HG02938 (cell line): Measurements from ENCODE around the gene VPS26B.
"Not testable (repeated sequence)": the region's sequence is repeated elsewhere in the genome, so short reads cannot be mapped to it uniquely, and the experiment has no call there.

Source experiments
- ATAC-seq: cut with Tn5 transposase; IDR thresholded peaks from one replicate; pipeline ENCODE4 v1.9.1; 2021; ENCODE audit warnings: mild to moderate bottlenecking, moderate library complexity; ENCODE audit not compliant: unreplicated experiment

VPS26B gene

DNA sequence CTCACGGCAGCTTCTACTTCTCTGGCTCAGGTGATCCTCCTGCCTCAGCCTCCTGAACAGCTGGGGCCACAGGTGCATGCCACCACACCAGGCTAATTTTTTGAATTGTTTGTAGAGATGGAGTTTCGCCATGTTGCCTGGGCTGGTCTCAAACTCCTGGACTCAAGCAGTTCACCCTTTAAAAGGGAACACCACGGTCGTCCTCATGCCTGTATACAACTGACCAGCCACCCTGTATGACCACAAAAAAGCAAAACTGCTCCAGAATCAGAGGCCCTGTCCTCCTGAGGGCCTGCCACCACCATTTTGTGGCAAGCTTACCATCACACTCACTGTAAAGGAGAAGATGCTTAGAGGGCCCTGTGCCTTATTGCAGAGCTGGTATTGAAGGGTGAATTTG is 53.9 kb downstream of the VPS26B start:
- no peak for ATAC-seq

DNA sequence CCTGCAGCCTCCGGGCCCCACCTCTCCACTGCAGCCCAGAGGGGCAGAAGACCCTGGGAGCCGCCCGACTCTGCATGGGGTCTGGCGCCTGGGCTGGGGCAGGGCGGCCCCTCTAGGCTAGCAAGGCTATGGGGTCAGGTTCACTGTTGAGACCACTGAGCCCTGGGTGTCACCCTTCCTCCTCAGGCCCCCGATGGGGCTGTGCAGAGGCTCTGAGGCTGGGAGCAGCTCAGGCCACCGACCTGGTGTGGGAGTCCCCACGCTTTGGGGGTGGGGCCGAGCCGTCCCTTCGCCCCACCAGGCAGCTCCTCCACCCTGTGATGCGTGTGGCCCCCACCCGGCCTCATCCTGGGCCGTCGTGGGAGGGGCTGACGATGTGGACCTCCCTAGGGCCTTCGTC is 57.2 kb downstream of the VPS26B start:
- not testable (repeated sequence) for ATAC-seq

DNA sequence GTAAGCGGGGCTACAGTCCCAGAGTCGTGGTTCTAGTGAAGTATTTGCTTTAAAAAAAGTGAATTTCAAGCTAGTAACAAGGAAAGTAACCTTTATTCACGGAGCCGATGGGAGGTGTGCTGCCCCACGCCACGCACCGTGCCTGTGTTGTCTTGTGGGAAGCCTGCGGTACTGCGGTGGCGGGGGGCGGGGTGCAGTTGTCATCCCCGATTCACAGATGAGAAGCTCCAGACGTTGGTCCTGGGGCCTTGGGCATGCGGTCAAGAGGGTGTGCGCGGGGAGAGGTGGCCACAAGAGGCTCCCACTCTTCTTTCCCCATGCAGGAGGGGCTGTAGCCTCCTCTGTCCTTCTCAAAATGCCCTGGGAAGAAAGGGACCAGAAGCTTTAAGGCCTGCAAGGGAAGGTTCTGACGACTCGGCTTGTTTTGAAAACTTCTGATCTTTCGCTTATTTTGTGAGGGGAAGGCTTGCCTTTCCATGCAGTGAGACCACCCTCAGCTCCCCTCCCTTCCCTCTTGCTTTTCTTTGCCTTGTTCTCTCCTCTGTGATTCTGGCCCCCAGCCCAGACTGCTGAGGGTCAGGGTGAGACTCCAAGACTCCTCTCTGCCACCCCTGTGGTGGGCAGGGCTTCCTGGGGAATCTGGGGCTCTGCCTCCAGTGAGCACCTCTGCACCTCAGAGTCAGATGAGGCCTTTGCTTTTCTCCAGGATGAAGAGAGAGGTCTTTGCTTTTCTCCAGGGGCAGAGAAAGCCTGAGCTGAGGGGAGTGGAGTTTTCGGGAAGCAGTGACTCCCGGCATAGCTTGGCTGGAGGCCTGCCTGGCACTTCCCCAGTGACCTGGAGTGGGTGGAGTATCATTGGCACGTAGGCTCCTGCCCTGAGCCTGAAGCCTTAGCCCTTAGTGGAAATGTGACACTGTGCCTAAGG is 57.9 kb downstream of the VPS26B start:
- no peak for ATAC-seq

DNA sequence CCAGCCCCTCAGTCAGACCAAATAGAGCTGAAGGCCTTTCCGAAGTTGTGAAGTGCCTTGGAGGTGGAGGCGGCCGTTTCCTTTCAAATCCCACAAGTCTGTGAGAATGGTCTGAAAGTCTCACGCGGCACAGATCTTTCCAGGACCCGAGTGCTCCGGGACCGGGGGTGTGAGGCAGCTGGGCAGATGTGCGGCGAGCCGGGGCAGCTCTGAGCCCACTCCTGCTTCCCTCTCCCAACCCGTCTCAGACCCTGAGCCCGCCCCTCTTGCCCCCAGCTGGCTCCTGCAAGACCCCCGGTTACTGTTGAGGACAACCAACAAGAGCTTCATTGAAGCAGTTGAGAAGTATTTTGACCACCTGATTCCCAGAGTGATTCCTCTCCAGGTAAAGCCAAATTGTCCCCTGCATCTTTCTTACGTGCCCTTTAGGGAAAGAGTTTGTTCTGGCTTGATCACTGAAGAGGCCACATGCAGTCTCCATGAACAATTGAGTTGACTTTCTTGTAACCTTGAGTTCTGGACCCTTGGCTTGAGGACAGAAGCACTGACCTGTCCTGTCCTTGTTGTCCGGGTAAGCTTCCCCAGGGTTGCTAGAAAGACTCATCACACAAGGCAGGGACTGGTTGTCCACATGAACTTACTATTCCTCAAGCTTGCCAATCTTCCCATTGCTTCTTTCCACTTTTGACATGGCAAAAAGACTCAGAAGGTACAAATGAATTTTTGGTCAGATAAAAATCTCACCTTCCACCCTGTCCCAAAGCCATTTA is 59.2 kb downstream of the VPS26B start:
- no peak for ATAC-seq

DNA sequence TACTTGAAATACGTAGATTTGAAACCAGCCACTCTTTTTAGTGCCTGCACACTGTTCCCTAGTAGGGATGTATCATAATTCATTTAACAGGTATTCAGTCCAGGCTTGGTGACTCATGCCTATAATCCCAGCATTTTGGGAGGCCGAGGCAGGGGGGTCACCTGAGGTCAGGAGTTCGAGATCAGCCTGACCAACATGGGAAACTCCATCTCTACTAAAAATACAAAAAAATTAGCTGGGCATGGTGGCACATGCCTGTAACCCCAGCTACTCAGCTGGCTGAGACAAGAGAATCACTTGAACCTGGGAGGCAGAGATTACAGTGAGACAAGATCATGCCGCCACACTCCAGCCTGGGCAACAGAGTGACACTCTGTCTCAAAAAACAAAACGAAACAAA is 59.9 kb downstream of the VPS26B start:
- not testable (repeated sequence) for ATAC-seq

DNA sequence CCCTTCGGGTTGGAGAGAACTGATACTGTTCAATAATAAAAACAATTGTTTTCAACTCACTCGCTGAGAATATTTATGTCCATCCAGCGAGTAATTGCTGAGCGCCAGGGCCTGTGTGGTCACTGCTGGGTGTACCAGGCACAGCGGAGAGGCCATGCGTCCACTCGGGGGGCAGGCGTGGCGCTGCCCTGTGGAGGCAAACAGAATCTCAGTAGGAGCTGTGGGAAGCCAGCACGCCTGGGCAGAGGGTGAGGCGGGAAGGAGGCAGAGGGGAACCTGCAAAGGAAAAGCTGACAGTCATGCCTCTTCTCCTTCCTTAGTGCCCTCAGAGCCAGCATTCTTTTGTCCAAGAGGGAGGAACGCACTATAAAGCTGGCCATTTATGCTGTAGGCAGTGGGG is 63.1 kb downstream of the VPS26B start:
- no peak for ATAC-seq

DNA sequence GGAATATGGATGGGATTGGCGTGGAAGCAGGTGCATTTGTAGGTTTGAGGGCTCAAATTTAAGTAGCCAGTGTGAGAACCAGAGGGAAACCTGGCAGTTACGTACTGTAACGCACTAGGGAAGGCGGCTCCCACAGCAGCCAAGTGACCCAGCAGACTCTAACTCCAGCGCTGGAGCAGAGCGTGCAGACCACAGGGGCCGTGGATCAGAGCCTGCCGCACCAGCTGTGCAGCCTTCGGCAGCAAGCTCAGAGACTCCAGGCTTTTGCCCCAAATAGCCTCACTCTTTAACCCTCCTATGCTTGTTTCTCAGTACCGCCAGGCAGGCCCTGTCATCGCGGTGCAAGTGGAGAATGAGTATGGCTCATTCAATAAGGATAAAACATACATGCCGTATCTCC is 64.0 kb downstream of the VPS26B start:
- no peak for ATAC-seq

DNA sequence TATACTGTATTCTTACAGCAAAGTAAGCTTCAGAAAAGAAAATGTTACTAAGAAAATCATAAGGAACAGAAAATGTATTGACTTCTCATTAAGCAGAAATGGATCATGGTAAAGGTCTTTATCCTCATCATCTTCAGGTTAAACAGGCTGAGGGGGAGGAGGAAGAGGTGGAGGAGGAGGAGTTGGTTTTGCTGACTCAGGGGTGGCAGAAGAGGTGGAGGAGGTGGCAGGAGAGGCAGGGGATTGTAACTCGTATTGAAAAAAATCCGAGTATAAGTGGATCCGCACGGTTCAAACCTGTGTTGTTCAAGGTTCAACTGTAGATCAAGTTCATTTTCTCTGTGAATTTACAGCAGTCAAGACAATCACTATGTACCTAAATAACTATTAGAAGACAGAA is 64.7 kb downstream of the VPS26B start:
- no peak for ATAC-seq

DNA sequence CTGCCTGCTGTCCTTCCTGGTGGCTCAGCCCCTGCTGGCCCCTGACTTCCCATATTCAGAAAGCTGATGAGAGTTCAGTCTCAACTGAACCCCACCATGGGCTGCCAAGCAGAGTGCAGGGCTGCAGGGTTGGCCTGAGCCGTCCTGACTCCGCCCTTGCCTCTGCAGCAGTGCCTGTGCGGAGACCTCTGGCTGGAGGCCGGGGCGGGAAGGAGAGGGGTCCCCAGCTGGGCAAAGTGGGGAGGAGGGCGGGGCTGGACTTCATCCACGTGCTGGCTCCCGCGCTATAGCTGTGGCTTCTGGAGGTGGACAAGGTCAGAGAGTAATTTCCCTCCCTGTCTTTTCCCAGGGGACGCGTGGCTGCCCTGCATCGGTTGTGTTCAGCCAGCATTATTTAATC is 65.3 kb downstream of the VPS26B start:
- ATAC-seq: no peak

DNA sequence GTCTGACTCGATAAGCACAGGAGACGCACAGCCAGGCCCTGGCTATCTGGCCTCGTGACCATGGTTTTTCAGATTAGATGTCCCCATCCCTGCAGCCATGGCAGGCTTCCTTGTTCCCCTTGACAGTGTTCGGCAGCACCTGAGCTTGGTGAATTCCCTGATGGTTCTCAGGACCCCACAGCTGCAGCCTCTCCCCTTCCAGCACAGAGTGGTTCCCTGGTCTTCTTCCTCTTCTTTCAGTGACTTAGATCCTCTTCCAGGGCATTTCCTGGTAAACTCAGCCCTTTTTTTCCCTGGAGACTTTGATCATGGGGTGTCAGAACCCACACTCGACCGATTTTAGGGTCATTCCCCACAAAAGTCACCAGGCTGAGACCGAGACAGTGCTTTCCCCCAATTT is 66.2 kb downstream of the VPS26B start:
- no peak for ATAC-seq

DNA sequence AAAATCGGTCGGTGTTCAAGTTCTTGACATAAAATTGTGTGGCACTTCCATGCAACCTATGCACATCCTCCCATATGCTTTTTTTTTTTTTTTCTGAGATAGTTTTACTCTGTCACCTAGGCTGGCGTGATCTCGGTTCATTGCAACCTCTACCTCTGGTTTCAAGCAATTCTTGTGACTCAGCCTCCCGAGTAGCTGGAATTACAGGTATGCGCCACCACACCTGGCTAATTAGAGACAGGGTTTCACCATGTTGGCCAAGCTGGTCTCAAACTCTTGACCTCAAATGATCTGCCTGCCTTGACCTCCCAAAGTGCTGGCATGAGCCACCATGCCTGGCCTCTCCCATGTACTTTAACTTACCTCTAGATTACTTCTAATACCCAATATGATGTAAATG is 66.7 kb downstream of the VPS26B start:
- no peak for ATAC-seq

DNA sequence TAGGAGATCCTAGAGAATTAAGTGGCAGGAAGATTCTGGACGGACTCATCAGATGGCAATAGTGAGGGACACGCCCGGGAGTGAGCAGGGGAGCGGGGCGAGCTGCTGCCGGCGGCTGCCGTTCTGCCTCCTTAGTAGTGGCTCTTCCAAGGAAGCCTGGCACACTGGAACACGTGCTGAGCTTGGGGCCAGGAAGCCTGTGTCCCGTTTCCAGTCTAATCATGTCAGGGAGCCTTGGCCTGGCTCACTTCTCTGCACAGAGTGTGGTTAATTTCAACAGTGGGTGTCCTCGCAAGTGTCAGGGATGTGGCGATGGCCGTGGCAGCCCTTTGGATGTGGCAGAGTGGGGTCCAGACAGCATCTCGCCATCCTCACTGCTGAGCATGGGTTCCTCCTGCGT is 68.2 kb downstream of the VPS26B start:
- no peak for ATAC-seq

DNA sequence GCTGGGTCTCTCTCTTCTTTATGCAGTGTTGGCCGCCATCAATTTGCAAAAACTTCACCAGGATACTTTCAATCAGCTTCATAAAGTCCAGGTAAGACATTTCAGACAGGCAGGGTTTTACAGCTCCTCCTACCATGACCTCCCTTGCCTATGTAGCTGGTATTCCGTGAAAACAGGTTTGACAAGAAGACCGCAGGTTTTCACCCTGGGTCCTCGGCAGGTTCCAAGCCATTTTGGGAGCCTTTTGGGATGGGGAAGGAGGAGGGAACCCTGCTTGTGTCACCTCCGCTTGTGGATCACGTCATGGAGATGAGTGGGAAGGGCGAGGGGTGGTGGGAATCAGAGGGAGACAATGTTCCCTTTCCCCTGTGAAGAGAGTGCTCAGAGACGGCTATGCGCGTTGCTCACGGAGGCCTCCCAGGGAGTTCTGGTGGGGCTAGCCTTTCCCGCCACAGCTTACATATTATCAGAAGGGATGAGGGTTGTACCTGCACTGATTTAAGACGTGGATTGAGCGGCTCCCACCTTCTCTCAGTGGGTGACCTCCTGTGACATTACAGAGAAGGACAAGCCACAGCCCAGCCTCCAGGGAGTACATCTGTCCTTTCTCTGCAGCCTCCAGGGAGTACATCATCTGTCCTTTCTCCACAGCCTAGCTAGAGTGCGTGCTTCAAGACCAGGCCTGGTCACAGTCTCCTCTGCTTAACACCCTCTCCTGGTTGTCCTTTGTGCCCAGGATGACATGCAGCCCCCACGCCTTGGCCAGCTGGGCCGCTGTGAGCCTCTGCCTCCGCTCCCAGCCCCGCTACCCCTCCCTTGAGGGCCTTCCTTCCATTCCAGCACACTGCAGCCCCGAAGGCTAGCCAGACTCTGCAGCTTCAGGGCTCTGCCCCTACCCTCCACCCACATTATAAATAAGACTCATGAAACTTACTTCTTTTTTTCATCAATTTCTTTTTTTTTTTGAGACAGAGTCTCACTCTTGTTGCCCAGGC is 68.9 kb downstream of the VPS26B start:
- no peak for ATAC-seq

DNA sequence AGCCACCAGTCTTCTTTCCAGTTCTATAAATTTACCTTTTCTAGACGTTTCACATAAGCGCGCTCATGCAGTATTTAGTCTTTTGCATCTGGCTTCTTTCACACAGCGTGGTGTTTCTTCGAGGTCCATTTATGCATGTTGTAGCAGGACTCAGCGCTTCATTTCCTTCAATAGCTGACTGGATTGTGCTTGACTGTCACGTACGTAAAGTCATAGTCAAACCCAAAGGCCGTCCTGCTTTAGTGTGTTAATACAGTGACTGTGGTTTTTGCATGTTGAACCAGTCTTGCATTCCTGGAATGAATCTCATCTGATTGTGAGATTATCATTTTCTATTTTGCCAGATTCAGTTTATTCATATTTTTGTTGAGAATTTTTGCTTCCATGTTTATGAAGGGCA is 70.2 kb downstream of the VPS26B start:
- no peak for ATAC-seq
